HG02884 (cell line): ENCODE results near the gene MYO7A.

Source experiments
- ATAC-seq: cut with Tn5 transposase; IDR thresholded peaks from one replicate; pipeline ENCODE4 v1.9.1; 2021; ENCODE audit warnings: mild to moderate bottlenecking, moderate library complexity; ENCODE audit not compliant: unreplicated experiment

Gene MYO7A

DNA sequence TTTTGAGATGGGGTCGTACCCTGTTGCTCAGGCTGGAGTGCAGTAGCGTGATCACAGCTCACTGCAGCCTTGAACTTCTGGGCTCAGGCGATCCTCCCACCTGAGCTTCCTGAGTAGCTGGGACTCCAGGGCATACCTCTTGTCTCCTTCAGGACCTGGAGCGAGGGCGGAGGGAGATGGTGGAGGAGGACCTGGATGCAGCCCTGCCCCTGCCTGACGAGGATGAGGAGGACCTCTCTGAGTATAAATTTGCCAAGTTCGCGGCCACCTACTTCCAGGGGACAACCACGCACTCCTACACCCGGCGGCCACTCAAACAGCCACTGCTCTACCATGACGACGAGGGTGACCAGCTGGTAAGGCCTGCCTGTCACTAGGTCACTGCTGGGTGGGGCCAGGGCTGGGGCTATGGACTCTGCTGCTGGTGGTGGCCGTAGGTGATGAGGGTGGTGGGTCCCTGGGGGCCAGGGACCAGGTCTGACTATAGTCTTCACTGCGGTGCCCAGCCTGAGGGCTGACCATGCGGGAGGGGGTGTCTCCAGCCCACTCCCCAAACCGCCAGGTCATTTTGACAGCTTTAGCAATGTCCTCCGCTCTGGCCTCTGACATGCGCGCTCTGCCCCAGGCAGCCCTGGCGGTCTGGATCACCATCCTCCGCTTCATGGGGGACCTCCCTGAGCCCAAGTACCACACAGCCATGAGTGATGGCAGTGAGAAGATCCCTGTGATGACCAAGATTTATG is 53.9 kb downstream of the MYO7A start:
- no peak for ATAC-seq

- no peak for ATAC-seq
Observed at GRCh38 chr11:77182542-77183430, 54.7 kb downstream of the MYO7A start.

DNA sequence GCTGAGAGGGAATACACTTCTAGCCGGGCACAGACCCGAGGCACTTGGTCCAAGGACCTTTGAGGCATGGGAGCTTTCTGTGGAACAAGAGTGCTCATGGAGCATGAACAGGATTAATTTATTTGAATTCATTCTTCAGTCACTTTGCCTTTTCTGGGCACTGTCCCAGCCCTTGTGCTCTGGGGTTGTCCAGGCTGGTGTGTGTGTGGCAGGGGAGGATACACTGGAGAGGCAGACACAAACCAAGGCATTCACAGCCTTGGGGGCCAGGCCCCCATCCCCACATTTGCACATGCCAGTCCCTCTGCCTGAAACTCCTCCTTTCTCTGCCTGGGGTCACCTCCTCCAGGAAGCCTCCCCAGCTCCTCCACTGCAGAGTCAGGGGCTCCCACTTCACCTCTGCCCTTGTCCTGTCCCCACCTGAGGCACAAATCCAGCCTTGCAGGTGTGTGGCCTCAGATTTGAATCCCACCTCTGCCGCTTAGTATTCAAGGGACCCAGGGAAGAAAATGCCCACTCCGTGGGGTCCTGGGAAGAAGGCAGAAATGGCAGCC is 55.5 kb downstream of the MYO7A start:
- ATAC-seq = no peak

DNA sequence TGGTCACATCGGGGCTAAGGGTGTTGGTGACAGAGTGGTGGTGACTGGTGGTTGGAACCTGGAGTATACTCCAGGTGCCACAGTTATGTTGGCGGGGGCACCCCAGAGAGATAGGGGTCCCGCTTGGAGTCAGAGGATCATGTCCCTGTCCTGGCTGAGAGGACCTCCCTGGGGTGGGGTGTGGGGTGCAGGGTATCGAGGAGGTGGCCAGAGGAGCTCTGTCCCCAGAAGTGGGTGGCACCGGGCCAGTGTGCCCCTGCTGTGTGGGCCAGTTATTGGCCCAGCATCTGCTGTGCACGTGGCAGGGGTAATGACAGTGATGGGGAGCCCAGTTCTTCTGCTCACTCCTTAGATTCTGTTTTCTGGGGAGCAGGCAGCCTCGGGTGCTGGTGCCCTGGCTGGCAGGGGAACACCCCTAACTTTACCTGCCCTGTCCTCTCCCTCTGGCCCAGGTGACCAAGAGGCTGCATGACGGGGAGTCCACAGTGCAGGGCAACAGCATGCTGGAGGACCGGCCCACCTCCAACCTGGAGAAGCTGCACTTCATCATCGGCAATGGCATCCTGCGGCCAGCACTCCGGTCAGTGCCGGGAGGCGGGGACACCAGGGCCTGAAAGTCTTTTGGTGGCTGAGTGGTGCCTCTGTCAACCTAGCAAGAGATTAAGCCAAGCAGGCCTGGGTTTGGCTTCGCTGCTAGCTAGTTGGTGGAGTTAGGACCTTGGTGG is 56.3 kb downstream of the MYO7A start:
- no peak for ATAC-seq

GRCh38 chr11:77186302-77186701 is 58.3 kb downstream of the MYO7A start:
- no peak for ATAC-seq

DNA sequence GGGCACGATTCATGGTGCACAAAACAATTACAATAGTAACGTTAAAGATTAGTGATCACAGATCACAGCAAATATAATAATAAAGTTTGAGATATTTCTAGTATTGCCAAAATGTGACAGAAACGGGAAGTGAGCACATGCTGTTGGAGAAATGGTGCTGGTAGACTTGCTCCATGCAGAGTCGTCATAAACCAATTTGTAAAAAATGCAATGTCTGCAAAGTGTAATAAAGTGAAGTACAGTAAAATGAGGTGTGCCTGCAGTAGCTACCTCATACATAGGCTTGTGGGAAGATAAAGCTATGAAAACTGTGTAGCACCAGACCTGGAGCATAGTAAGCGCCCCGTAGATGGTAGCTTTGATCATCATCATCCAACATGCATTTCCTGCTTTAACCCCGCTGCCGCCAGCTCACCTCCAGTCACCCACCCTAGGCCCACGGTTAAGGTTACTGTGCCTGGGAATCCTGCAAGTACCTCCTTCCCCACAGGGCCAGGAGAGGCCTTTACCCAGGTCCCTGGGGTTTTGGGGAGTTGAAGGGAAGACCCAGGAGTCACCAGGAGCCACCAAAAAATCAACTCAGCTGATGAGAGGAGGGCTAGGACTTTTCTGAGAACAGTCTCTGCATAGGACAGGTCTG is 59.2 kb downstream of the MYO7A start:
- no peak for ATAC-seq

- ATAC-seq = no peak
Observed at GRCh38 chr11:77187776-77188632, 60.0 kb downstream of the MYO7A start.

- ATAC-seq = no peak
Observed at GRCh38 chr11:77188633-77189491, 60.8 kb downstream of the MYO7A start.

DNA sequence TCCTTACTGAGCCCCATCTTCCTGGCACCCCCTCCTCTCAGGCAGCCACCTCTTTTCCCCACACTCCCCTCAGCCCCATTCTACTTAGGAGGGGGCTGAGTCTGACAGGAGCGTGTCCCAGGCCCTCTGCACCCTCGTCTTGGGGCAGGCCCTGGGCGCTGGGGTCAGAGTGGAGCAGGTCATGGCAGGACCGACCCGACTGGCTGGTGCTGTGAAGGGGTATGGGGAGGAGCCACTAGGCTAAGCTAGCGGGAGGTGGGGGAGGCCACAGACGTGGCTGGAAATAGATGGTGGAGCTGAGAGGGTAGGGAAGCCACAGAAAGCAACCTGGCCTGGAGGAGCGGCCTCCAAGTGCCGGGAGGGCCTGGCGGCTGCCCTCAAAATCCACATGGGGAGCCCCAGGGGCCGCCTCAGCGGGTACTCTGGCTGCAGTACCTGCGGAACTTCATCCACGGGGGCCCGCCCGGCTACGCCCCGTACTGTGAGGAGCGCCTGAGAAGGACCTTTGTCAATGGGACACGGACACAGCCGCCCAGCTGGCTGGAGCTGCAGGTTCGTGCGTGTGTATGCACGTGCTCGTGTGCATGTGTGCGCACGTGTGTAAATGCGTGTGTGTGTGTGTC is 61.7 kb downstream of the MYO7A start:
- ATAC-seq = no peak

- ATAC-seq = no peak
Observed at GRCh38 chr11:77190331-77191075, 62.5 kb downstream of the MYO7A start.

- ATAC-seq = no peak
Observed at GRCh38 chr11:77191429-77191822, 63.4 kb downstream of the MYO7A start.

- no peak for ATAC-seq
Observed at GRCh38 chr11:77191823-77192495, 63.9 kb downstream of the MYO7A start.

- ATAC-seq = no peak
Observed at GRCh38 chr11:77193167-77193566, 65.1 kb downstream of the MYO7A start.

GRCh38 chr11:77193911-77194830 is 66.1 kb downstream of the MYO7A start:
- ATAC-seq = no peak

- no peak for ATAC-seq
Observed at GRCh38 chr11:77195071-77195755, 67.2 kb downstream of the MYO7A start.
